LNCaP clone FGC (cell line): ENCODE data around the gene CTSK.
"Not testable (repeated sequence)": the region's sequence is repeated elsewhere in the genome, so short reads cannot be mapped to it uniquely, and the experiment has no call there.

Source experiments
- DNase-seq: peaks from one replicate; pipeline ENCODE4 v3.0.0-alpha.2; 2011; ENCODE audit warnings: low read depth
- H3K4me3 ChIP-seq: 2 replicates; pipeline ENCODE4 v1.5.1; 2011; ENCODE audit warnings: mild to moderate bottlenecking, low read depth, low read length, control low read depth
- TF ChIP-seq, protein P1 (sequence below): IDR thresholded peaks from 2 replicates; pipeline ENCODE4 v1.5.1; 2012; ENCODE audit warnings: mild to moderate bottlenecking; ENCODE audit not compliant: control insufficient read depth, insufficient read depth; ENCODE audit errors: extremely low read depth

Gene CTSK

DNA sequence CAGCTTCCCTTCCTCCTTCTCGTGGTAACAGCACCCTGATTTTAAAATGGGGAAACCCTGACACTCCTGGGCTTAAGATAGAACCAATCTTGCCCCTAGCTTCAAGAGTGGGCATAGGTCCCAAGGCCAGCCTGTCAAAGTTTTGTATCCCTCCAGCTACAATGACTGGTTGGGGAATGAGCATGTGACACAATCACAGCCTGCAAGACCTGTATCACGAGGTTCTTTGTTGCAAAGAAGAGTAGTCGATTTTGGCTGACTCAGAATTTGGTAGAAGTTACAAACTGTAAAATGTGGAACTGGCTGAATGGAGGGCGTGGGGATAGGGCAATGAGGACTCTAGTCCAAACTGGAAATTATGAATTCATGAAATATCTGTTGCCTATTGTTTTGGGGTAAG is 18.7 kb downstream of the CTSK start:
- TF ChIP-seq, protein P1, sequence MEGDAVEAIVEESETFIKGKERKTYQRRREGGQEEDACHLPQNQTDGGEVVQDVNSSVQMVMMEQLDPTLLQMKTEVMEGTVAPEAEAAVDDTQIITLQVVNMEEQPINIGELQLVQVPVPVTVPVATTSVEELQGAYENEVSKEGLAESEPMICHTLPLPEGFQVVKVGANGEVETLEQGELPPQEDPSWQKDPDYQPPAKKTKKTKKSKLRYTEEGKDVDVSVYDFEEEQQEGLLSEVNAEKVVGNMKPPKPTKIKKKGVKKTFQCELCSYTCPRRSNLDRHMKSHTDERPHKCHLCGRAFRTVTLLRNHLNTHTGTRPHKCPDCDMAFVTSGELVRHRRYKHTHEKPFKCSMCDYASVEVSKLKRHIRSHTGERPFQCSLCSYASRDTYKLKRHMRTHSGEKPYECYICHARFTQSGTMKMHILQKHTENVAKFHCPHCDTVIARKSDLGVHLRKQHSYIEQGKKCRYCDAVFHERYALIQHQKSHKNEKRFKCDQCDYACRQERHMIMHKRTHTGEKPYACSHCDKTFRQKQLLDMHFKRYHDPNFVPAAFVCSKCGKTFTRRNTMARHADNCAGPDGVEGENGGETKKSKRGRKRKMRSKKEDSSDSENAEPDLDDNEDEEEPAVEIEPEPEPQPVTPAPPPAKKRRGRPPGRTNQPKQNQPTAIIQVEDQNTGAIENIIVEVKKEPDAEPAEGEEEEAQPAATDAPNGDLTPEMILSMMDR = no peak
- no peak overlapping the region for H3K4me3 ChIP-seq
- no peak for DNase-seq

DNA sequence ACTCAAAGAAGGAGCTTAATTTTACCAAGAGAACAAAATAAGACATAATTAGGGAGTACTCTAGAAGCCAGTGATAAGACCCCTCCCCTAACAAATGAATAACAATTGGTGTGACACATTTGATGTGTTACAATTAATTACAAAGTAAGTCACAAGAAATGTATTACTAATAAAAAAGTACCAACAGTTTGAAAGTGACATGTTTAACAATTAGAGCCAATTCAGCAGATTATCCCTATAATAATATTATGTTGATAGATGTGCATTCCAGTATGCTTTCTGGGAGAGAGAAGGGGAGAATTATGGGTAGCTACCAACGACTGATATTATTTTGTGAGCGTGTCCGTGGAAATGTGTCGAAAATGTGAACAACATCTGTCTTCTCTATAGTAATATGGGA is 19.1 kb downstream of the CTSK start:
- TF ChIP-seq, protein P1 = no peak
- DNase-seq = no peak
- no peak overlapping the region for H3K4me3 ChIP-seq

DNA sequence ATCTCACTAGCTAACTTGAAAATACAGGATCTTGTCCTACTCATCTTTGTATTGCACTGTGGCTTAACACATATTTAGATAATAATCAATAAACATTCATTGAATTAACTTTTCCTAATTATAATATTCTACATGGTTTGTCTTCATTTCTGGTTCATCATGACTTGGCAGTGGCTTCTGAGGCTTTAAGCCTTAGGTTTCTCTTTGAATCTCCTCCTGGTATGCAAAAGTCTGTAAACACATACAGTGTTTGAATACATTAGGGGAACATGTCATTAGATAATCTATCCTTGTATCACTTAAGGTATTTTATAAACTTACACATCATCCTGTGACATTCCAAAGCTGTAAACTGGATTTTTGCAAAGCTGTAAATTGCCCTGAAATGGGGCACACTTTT is 20.6 kb downstream of the CTSK start:
- DNase-seq = no peak
- no peak overlapping the region for H3K4me3 ChIP-seq
- TF ChIP-seq, protein P1 = no peak

DNA sequence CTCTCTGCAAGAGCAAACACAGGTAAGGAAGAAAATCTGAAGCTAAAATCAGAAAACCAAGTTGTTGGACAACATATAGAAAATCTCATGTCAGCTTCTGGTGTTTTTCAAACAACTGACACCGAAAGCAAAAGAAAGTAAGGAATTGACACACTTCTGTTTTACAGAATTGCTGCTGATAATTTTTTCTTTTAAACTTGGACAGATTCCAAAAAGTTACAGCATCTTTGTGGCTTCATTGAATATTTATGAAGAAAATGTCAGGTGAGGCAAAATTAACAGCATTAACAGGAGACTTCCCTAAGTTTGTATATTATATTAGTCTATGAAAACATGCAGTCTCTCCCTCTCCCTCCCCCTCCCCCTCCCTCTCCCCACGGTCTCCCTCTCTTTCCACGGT is 27.6 kb downstream of the CTSK start:
- no peak overlapping the region for H3K4me3 ChIP-seq
- DNase-seq = no peak
- TF ChIP-seq, protein P1 = no peak

GRCh38 chr1:150778409-150778808 is 29.7 kb downstream of the CTSK start:
- DNase-seq = no peak
- TF ChIP-seq, protein P1 = no peak
- no peak overlapping the region for H3K4me3 ChIP-seq

- peak; percentile 11 for DNase-seq
- TF ChIP-seq, protein P1 = no peak
- H3K4me3 ChIP-seq = no peak overlapping the region
Observed at GRCh38 chr1:150777544-150777943, 30.5 kb downstream of the CTSK start.

- not testable (repeated sequence) for H3K4me3 ChIP-seq, DNase-seq
Observed at GRCh38 chr1:150775931-150776505, 32.0 kb downstream of the CTSK start.
